Renal cortical epithelial cell (primary cell): Measurements from ENCODE around the gene CCND2. TPM values are rescaled to one million over a fixed set of nuclear protein-coding genes. Genes with fewer than 3 reads are reported as not detected.

Experiments
- DNase-seq: peaks from one replicate; pipeline ENCODE4 v3.0.0-alpha.2; 2011; ENCODE audit warnings: low read depth
- total RNA-seq: library from RNA; depleted of rRNA; stranded (reverse); fragments of >200 nt; gene quantifications from 2 replicates; pipeline ENCODE4 v1.2.3, GENCODE V29; 2014

Gene CCND2
- total RNA-seq, 1 donor from 2014 or later = 91.3 TPM

- DNase-seq = no peak
Observed at GRCh38 chr12:4289998-4290790, 16.6 kb downstream of the CCND2 start.

GRCh38 chr12:4292341-4293073 is 18.9 kb downstream of the CCND2 start:
- no peak for DNase-seq

GRCh38 chr12:4293299-4293965 is 19.9 kb downstream of the CCND2 start:
- DNase-seq = no peak

- no peak for DNase-seq
Observed at GRCh38 chr12:4293966-4294505, 20.5 kb downstream of the CCND2 start.

- no peak for DNase-seq
Observed at GRCh38 chr12:4296751-4297150, 23.2 kb downstream of the CCND2 start.

GRCh38 chr12:4297617-4298016 is 24.1 kb downstream of the CCND2 start:
- no peak for DNase-seq

- DNase-seq = no peak
Observed at GRCh38 chr12:4300883-4301282, 27.3 kb downstream of the CCND2 start.

- no peak for DNase-seq
Observed at GRCh38 chr12:4301932-4302501, 28.5 kb downstream of the CCND2 start.

GRCh38 chr12:4302881-4303280 is 29.3 kb downstream of the CCND2 start:
- DNase-seq = no peak

- DNase-seq = no peak
Observed at GRCh38 chr12:4303750-4304149, 30.2 kb downstream of the CCND2 start.

- DNase-seq = peak; percentile 83
Observed at GRCh38 chr12:4307593-4308333, 34.2 kb downstream of the CCND2 start.

- peak; percentile 2 for DNase-seq
Observed at GRCh38 chr12:4308334-4308950, 34.9 kb downstream of the CCND2 start.

- no peak for DNase-seq
Observed at GRCh38 chr12:4311776-4312175, 38.2 kb downstream of the CCND2 start.

GRCh38 chr12:4312251-4312650 is 38.7 kb downstream of the CCND2 start:
- DNase-seq = no peak

- DNase-seq = no peak
Observed at GRCh38 chr12:4320497-4320852, 46.9 kb downstream of the CCND2 start.

- peak; percentile 79 for DNase-seq
Observed at GRCh38 chr12:4320853-4321701, 47.5 kb downstream of the CCND2 start, which contains the start of gene TIGAR. Gene TIGAR, plus strand, starts transcription at chr12:4321213. Its CDS starts 59 bp downstream, at chr12:4321272.

GRCh38 chr12:4322726-4323125 is 49.2 kb downstream of the CCND2 start:
- no peak for DNase-seq
